ENCODE data around the gene FLT3LG.

- no peak for TF ChIP-seq CTCF (IDR thresholded peaks at IDR 0.05)
- no peak for TF ChIP-seq POLR2A (IDR thresholded peaks at IDR 0.05; ENCODE audit: low read depth)
Observed at GRCh38 chr19:49492573-49493405, 18.8 kb downstream of the FLT3LG start.

Data from esophagus muscularis mucosa (tissue), 3 donors.